C1 segment of cervical spinal cord (tissue), 14 donors: ENCODE data around the gene LURAP1L.

Experiments used
- DNase-seq, 14 donors: peaks; one replicate each; lab custom pipeline; 2025; lab: John Stamatoyannopoulos, UW

The LURAP1L gene

GRCh38 chr9:12774861-12775678 lies at the start of gene LURAP1L:
LURAP1L (plus strand) TSS chr9:12775020; CDS start chr9:12775716, 696 bp downstream.
- peak in 11 of 14 donors; percentile 13 to 93 (median 52) for DNase-seq

DNA sequence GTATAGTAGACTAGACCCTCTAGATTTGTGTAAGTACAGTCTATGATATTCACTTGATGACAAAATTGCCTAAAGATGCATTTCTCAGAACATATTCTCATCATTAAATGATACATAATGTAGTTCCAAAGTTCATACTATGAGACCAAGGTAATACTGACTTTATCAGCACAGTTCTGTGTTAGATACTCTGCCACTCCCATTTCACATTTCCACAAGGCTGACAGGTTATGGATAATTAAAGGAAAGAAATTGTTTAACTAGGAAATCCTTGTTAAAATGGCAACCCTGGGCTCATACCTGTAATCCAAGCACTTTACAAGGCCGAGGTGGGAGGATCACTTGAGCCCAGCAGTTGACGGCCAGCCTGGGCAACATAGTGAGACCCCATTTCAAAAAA lies 48.0 kb upstream of the LURAP1L start:
- DNase-seq: no peak

DNA sequence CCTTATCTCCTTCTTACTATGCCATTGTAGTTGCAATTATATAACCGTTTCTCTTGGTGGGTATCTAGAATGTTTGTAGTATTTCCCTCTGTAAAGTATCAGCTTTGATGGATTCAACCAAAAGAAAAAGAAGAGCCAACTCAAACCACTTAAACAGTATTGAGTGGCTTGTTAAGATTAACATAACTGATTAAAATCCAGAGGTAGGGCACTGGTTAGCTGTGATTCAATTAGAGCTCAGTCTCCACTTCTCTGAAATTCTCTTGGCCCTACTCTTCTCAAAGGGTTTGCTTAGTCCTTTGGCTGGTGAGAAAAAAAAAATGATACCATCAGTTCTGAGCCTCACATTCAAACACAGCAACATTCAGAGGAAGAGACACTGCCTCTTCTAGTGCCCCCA lies 44.6 kb upstream of the LURAP1L start:
- DNase-seq: no peak

DNA sequence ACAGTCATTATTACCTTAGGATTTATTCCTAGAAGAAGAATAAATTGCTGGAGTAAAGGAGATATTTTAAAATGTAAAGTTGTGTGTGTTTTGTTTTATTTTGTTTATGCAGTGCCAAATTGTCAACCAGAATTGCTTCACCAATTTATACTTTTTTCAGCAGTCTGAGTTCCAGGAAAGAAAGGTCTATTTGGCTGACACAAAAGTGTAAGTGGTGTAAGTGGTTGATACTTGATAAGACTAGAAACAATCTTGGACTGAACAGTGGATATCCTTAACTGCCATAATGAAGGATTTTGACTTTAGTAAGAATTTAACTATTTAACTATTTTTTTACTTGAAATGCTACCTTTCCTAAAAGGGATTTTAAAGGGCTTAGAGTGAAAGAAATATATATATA lies 43.9 kb upstream of the LURAP1L start:
- DNase-seq: no peak

DNA sequence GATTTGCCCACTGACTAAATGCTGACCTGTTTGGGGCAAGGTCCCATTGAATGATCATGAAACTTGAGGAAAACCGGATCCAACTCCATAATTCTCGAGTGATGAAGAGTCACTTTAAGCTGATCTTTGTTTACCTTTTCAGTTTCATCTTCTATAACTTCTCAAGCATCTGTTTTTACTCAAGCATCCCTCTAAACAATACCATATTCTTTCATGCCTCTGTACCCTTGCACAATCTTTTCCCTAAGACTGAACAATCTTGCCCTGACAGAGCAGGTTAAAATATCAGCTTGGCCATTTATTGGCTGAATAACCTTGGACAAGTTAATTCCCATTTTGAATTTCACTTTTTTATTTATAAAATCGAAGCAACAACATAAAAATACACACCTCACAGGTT lies 41.8 kb upstream of the LURAP1L start:
- no peak for DNase-seq

DNA sequence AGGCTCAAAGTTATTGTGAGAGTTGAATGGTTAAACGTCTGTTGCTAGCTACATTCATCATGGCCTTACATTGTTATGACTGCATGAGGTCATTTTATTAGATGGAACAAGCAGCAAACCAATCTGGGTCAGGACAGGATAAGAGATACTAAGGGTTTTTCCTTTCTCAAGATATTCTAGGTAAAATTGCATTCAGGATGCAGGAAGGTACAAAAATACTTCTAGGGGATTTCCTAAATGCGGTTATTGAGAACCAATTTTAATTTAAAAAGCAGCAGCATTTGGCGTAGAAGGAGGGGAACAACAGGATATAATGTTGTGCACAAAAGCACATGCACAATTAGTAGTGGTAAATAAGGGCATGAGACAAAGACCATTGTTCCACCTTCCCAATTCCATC lies 39.2 kb upstream of the LURAP1L start:
- no peak for DNase-seq

DNA sequence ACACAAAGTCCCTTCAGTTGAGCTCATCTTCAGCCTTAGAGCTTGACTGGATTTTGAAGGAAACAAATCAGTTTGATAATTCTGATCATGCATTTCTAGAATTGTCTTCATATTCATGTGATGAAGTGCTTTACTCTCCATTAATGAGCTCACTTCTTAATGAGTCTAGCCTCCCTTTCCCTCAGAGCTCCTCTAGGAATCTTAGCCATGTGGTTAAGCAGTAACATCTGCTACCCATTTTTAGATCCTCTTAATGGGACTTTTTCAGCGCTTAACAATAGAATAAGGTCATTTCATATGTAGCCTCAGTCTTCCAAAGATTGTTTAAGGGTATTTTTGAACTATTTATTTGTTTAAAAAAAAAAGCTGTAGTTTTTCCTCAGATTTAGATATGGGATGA lies 36.9 kb upstream of the LURAP1L start:
- no peak for DNase-seq

- DNase-seq: no peak
Measured at GRCh38 chr9:12739014-12739652, 35.7 kb upstream of the LURAP1L start.

DNA sequence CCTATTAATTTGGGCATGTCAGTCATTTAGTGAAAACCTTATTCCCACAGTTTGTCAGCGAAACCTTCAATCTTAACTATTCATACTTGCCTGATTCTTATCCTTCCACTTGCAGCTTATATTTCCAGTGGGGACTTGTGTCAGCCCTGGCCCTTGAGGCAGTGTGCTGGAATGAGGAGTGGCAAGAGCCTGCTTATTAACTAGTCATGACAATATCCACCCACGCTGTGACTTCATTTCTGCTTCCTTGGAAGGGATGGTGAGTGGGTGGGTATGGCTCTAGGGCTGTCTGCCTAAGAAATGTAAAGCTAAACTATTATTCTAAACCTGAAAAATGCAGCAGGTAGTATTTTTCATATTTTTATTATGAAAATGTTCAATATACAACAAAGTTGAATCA lies 34.0 kb upstream of the LURAP1L start:
- no peak for DNase-seq

GRCh38 chr9:12748016-12748415 lies 26.8 kb upstream of the LURAP1L start:
- no peak for DNase-seq

- DNase-seq: no peak
Measured at GRCh38 chr9:12748954-12749353, 25.9 kb upstream of the LURAP1L start.

GRCh38 chr9:12753931-12754330 lies 20.9 kb upstream of the LURAP1L start:
- DNase-seq: no peak

GRCh38 chr9:12759761-12760160 lies 15.1 kb upstream of the LURAP1L start:
- peak in 3 of 14 donors; percentile 4 to 26 (median 6) for DNase-seq

DNA sequence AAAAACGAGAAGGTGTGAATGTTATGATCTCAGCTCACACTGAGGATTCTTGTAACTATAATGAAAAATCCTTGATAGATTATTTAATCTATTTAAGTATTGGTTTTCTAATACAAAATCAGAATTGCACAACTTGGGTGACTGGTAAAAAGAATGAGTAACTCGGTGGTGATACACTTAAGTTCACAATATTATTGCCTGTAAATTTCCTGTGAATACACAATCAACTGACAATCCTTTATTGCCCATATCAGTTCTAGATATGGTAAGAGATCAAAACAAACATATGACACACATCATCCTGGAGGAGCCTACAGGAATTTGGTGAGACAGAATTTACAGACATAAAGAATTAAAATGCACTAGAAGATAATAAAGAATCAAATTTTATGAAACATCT lies 14.1 kb upstream of the LURAP1L start:
- no peak for DNase-seq

GRCh38 chr9:12764150-12764549 lies 10.7 kb upstream of the LURAP1L start:
- DNase-seq: no peak

DNA sequence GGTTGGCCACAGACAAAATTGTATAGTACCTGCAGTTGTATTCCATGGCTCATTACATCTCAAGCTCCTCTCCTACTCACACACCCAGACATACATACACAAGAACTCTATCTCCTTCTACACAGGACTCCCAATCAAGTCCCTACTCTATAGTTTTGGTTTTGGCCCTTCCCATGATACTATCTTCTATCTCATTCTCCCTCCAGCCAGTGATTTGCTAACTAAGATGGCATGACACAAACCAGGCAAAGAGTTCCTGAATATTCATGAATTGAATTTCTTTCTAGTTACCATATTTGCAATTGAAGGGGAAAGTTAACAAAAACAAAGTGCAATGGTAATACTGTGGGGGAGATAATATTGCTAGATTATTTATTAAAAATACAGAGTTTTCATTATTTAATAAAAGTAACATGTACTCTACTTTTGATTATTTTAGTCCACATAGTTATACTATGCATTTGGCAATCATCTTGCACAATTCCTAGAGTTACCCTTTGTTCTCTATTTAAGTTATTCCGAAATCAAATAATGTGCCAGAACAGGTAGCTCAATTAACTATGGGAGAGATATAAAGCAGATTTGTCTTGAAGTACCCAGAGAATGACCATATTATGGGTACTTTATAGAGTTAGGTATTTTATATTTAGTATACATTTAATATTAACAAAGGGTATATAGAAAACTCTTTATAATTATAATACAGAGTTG lies 9.6 kb upstream of the LURAP1L start:
- DNase-seq: no peak

- peak in 1 of 14 donors; percentile 3 for DNase-seq
Measured at GRCh38 chr9:12766357-12766756, 8.5 kb upstream of the LURAP1L start.

DNA sequence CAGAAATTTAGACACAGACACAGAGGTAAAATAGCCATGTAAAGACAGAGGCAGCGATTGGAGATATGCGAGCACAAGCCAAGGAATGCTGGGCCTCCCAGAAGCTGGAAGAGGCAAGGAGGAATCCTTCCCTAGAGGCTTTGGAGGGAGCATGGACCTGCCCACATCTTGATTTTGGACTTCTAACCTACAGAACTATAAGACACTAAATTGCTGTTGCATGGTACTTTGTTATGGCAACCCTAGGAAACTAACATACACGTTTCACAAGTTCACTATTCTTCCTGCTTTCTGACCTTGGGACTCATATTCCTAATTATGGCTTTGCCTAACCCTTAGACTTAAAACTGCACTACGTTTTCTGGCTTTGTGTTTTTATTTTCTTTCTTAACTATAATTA lies 4.6 kb upstream of the LURAP1L start:
- no peak for DNase-seq

GRCh38 chr9:12771891-12772290 lies 2.9 kb upstream of the LURAP1L start:
- no peak for DNase-seq

- DNase-seq: no peak
Measured at GRCh38 chr9:12773562-12773961, 1.3 kb upstream of the LURAP1L start.

DNA sequence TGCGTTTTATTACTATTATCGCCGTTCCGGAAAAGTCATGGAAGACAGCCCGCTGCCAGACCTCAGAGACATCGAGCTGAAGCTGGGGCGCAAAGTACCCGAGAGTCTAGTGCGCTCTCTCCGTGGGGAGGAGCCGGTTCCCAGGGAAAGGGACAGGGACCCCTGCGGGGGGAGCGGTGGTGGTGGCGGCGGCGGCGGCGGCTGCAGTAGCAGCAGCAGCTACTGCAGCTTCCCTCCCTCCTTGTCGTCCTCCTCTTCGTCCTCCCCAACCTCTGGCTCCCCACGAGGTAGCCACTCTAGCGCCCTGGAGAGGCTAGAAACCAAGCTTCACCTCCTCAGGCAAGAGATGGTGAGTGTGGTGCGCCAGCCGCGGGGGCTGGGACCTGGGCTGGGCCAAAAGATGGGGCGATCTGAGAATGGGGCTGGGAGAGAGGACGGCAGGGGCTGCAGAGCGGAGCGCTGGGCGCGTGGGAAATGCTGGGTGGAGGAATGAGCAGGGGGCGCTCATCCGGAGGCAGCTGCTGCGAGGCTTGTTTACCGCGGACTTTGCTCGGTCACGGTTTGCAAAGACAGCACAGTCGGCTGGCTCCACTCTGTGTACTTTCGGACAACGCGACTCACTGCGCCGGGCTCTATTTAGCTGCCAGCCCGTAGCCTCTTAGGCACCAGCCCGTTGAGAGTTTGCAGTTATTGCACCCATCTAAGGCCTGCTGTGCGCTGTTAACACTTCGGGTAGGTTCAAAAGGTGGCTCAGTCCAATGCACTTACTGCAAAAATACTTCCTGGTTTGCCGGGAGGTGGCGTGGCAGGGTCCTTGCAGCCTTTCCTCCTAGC lies 1.1 kb downstream of the LURAP1L start:
- DNase-seq: peak; percentile 18 to 93 (median 78)
